GM21576 (cell line): ENCODE measurements around the gene FAM72B.
"Not testable (repeated sequence)": the region's sequence is repeated elsewhere in the genome, so short reads cannot be mapped to it uniquely, and the experiment has no call there.

Experiments
- ATAC-seq: cut with Tn5 transposase; IDR thresholded peaks from one replicate; pipeline ENCODE4 v1.9.1; 2021; ENCODE audit warnings: mild to moderate bottlenecking, moderate library complexity; ENCODE audit not compliant: unreplicated experiment

The FAM72B gene

DNA sequence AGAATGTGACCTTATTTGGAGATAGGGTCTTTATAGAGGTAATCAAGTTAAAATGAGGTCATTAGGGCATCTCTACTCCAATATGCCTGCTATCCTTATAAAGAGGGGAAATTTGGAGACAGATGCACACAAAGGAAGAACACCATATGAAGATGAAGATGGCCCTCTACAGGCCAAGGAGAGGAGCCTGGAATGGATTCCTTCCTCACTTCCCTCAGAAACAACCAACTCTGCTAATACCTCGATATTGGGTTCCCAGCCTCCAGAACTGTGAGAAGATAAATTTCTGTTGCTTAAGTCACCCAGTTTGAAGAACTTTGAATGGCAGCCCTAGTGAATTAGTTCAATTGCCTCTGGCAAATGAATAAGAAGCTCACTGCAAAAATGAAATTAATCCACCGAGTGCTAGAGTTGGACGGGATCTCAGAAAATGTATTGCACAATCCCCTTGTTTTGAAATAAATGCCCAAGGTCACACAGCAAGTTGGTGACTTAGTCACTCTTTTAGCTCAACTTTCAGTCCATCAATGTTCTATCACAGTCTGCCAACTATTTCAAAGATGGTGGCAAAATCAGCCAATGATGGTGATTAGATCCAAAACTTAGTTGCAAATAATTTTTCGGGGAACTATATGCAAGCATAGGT, 27.1 kb downstream of the FAM72B start:
- ATAC-seq: not testable (repeated sequence)

DNA sequence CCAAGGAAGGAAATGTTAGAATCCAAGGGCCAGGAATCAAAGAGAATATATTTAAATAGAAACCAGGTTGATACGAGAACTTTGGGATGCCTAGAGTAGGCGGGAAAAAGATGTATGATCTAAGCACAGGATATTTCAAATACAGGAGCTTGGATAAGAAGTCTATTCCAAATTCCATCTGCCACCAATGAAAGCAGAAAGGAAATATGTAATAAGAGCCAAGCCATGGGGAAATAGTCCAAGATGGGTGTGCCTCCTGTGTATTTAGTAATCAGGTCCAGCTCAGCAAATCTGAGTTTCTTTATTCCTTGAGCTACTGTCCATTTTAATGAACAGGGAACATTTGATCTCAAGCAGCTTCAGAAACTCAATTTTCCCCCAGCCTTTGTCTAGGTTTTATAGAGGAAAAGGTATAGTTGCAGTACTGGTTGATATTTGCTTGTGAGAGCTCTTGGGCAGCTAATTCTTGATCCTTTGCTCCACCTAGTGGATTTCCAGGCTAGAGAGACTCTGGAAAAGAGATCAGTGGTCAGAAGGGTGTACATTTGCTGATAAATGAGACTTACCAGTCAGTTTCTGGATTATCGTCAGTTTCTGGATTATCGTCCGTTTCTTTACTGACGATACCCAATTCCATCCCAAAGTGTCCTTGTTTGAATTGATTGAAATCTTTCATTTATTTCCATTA, 28.3 kb downstream of the FAM72B start:
- ATAC-seq: not testable (repeated sequence)

- not testable (repeated sequence) for ATAC-seq
These were observed 29.3 kb downstream of the FAM72B start for GRCh38 chr1:121154811-121155210.

DNA sequence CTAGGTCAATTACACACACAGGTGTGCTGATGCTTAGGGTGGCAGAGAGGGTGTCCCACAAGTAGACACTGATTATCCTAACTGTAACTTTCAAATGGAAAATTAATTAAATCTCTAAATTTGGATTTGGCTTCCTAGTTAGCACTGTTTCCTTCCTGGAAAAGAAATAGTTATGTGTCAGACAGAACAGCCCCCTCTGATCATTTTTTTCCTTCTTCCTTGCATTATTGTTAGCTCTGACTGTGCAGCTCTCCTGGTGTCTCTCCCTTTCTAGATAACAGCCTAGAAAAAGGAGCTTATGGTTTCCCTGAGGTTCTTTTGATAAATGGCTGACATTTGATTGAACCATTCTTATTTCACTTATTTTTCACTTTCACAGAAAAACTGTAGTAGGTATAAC, 31.4 kb downstream of the FAM72B start:
- not testable (repeated sequence) for ATAC-seq

- not testable (repeated sequence) for ATAC-seq
These were observed 32.8 kb downstream of the FAM72B start for GRCh38 chr1:121151294-121151693.

- not testable (repeated sequence) for ATAC-seq
These were observed 35.5 kb downstream of the FAM72B start for GRCh38 chr1:121148489-121149190.

DNA sequence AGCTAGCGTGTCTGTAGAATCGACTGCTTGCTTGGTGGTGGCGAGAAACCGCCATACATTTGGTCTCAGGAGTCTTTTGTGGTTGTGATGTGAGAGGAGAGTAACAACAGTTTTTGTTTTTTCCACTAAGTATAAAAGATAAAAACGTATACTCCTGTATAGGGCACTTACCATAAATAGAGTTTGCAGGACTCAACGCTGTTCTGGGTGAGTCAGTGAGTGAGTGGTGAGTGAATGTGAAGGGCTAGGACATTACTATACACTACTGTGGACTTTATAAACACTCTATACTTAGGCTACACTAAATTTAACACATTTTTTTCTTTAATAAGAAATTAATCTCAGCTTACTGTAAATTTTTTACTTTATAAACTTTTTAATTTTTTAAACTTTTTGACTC, 43.7 kb downstream of the FAM72B start:
- not testable (repeated sequence) for ATAC-seq

GRCh38 chr1:121131494-121131893, 52.6 kb downstream of the FAM72B start:
- ATAC-seq: not testable (repeated sequence)

GRCh38 chr1:121118480-121118824, 65.7 kb downstream of the FAM72B start:
- not testable (repeated sequence) for ATAC-seq
